ENCODE measurements around the gene SLC16A7. TPM values are rescaled to one million over a fixed set of nuclear protein-coding genes. Genes with fewer than 3 reads are reported as not detected.

Gene SLC16A7
- total and polyA plus RNA-seq, 2 of the 8 experiments (the other 6 are each of a cell fraction or from before 2014, with no cell fraction given), result 0.74 to 4.3 TPM

GRCh38 chr12:59559696-59560095 is 36.1 kb upstream of the SLC16A7 start:
- ChIA-PET POLR2A (ENCODE audit: partially characterized antibody) (no interaction called here), CTCF (ENCODE audit: partially characterized antibody) (no interaction called here)
- Histone ChIP-seq H3K4me2 (ENCODE audit: insufficient read depth in 1 of 2, low read depth in 2 of 2, low read length in 2 of 2) (no peak overlapping the region), H3K79me1 (ENCODE audit: low read depth, low read length) (no peaks in the 10 kb centered on the region), H3K18ac (ENCODE audit: extremely low read depth, low read length) (no peak overlapping the region), H2BK20ac (ENCODE audit: low read length) (no peak overlapping the region), H4K5ac (ENCODE audit: insufficient read length, low read depth, low read length) (no peak overlapping the region), H4K91ac (replicated peaks; ENCODE audit: insufficient read length, low read length) (no peak overlapping the region), H3K23ac (ENCODE audit: insufficient read length) (no peak overlapping the region), H2AK5ac (ENCODE audit: low read depth, low read length) (no peak overlapping the region), H3K23me2 (ENCODE audit: low read depth, low read length) (no peaks in the 10 kb centered on the region), H3K14ac (ENCODE audit: insufficient read length) (no peak overlapping the region), H2AFZ (ENCODE audit: low read length) (no peak overlapping the region), H3K9ac (replicated peaks in 1 of 4; ENCODE audit: extremely low read depth in 1 of 4, low read depth in 3 of 4, low read length in 3 of 4) (no peak overlapping the region), H3K4me3 (ENCODE audit: extremely low read depth in 1 of 4, insufficient read depth in 2 of 4, low read depth in 3 of 4, low read length in 4 of 4) (no peak overlapping the region), H3K79me2 (ENCODE audit: control insufficient read depth in 1 of 2, insufficient read depth in 2 of 2, low read length in 2 of 2) (no peaks in the 10 kb centered on the region), H3K27ac (ENCODE audit: low read depth, low read length) (no peak overlapping the region), H3K27me3 (replicated peaks in 1 of 4; ENCODE audit: control insufficient read depth in 3 of 4, extremely low read depth in 1 of 4, insufficient read depth in 3 of 4, low read length in 3 of 4) (no peaks in the 10 kb centered on the region), H2BK15ac (ENCODE audit: low read length) (no peak overlapping the region), H3K4me1 (replicated peaks in 1 of 4; ENCODE audit: control insufficient read depth in 3 of 4, insufficient read depth in 4 of 4, low read length in 3 of 4) (no peaks in the 10 kb centered on the region), H2BK5ac (ENCODE audit: low read depth, low read length) (no peak overlapping the region), H2BK12ac (ENCODE audit: low read depth, low read length) (no peak overlapping the region), H4K20me1 (replicated peaks in 1 of 2; ENCODE audit: control insufficient read depth in 1 of 2, insufficient read depth in 2 of 2, low read length in 2 of 2) (no peaks in the 10 kb centered on the region), H3K9me3 (ENCODE audit: insufficient read depth in 2 of 2, low read depth in 1 of 2, low read length in 1 of 2) (no peaks in the 10 kb centered on the region), H3K56ac (replicated peaks; ENCODE audit: insufficient read length, low read depth, low read length) (no peak overlapping the region), H3K36me3 (ENCODE audit: control insufficient read depth in 2 of 4, insufficient read depth in 4 of 4, low read length in 3 of 4) (no peaks in the 10 kb centered on the region), H4K8ac (ENCODE audit: extremely low read depth, insufficient read depth, low read length) (no peak overlapping the region; the same call in 1 of the 2 replicates), H3K4ac (replicated peaks; ENCODE audit: insufficient read length, low read depth, low read length) (no peak overlapping the region), H2BK120ac (replicated peaks; ENCODE audit: low read depth, low read length) (no peak overlapping the region)
- FAIRE-seq (no peak), DNase-seq (ENCODE audit: low read depth in 1 of 2, low spot score in 2 of 2) (no peak)
- TF ChIP-seq CREB1 (IDR thresholded peaks at IDR 0.05) (no peak), BRCA1 (IDR thresholded peaks at IDR 0.05; ENCODE audit: low read depth, low read length) (no peak), CTBP2 (IDR thresholded peaks at IDR 0.05; ENCODE audit: borderline replicate concordance, insufficient read depth, insufficient read length, low read length) (no peak), TBP (IDR thresholded peaks at IDR 0.05; ENCODE audit: low read depth, low read length) (no peak), JUND (IDR thresholded peaks at IDR 0.05; ENCODE audit: low read length) (no peak), RAD21 (IDR thresholded peaks at IDR 0.05 in 1 of 2, conservative IDR thresholded peaks at IDR 0.05 in 1 of 2; ENCODE audit: low read depth in 2 of 2, low read length in 2 of 2) (no peak)
- WGBS, 2 experiments (ENCODE audit: extremely low coverage in 1 of 2, insufficient coverage in 1 of 2, insufficient read length in 1 of 2, insufficient replicate concordance in 2 of 2, low coverage in 1 of 2, low lambda C conversion rate in 2 of 2, missing lambda C conversion rate in 1 of 2), result 93% methylated on average over 2 of the region's 2 CpGs; no CpG with 5 or more reads in 1 of the 2 experiments

Measured in H1 (cell line).